Measurements from ENCODE around the gene DEPDC7.

DEPDC7 gene

DNA sequence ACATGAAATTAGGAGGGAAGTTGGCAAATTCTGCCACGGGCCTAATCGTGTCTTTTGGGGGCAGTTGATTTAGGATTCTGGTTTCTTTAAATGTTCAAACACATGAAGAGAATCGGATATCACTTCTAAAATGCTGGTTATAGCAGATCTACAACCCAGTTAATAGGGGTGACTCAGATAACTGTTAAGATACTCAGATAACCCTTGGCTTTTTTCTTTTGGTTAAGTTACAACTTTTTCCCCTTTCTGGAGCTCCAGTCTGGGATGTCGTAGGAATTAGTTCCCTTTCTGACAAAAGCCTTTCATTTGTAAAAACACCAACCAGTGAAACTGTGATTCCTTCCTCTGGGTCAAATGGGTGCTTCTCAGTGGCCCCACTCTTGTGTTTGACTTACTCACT lies 976 bp downstream of the DEPDC7 start:
- POLR2A ChIA-PET: interaction anchor here (0.6 to 3.2 kb wide), 7 partner anchors 8 to 123 kb away, joined by 3 to 47 read pairs (median 3); partner anchors contain the start of gene TCP11L1
- peak overlapping the region; percentile 81 for H3K4me3 ChIP-seq (ENCODE audit: low read depth, low read length)
- CTCF ChIA-PET: interaction anchor here (1.0 to 1.9 kb wide), 7 partner anchors 9 to 49 kb away, joined by 3 to 10 read pairs (median 3); partner anchors contain the start of gene TCP11L1
- H3K4me1 ChIP-seq (ENCODE audit: control insufficient read depth, insufficient read depth, low read length): no peaks in the 10 kb centered on the region
- no peaks in the 10 kb centered on the region for H3K9me3 ChIP-seq (ENCODE audit: control insufficient read depth, insufficient read depth, low read depth, low read length)
- no peaks in the 10 kb centered on the region for H3K36me3 ChIP-seq (ENCODE audit: control insufficient read depth in 2 of 2, insufficient read depth in 1 of 2, low read length in 2 of 2)
- no peak overlapping the region for H3K27ac ChIP-seq (ENCODE audit: extremely low read depth, low read depth, low read length)
- TF ChIP-seq ZNF585B (tag by site-specific recombination; IDR thresholded peaks at IDR 0.05) (no peak), GLI4 (tag by site-specific recombination; IDR thresholded peaks at IDR 0.05) (no peak), HOXD13 (CRISPR knock-in tag; IDR thresholded peaks at IDR 0.05; ENCODE audit: borderline replicate concordance) (no peak), ZNF521 (tag by site-specific recombination; IDR thresholded peaks at IDR 0.05) (no peak), ZNF610 (tag by site-specific recombination; IDR thresholded peaks at IDR 0.05; ENCODE audit: borderline replicate concordance) (no peak), ZBTB20 (tag by site-specific recombination; IDR thresholded peaks at IDR 0.05) (0 out of 2 replicates have a peak, but pooled peaks have one; percentile 1), PRDM1 (tag by site-specific recombination; IDR thresholded peaks at IDR 0.05) (0 out of 2 replicates have a peak, but pooled peaks have one; percentile 11), ZBTB48 (tag by site-specific recombination; IDR thresholded peaks at IDR 0.05) (no peak), ZSCAN23 (tag by site-specific recombination; IDR thresholded peaks at IDR 0.05) (no peak), YY1 (tag by site-specific recombination; IDR thresholded peaks at IDR 0.05) (no peak)
- TF ChIP-seq, protein P1, sequence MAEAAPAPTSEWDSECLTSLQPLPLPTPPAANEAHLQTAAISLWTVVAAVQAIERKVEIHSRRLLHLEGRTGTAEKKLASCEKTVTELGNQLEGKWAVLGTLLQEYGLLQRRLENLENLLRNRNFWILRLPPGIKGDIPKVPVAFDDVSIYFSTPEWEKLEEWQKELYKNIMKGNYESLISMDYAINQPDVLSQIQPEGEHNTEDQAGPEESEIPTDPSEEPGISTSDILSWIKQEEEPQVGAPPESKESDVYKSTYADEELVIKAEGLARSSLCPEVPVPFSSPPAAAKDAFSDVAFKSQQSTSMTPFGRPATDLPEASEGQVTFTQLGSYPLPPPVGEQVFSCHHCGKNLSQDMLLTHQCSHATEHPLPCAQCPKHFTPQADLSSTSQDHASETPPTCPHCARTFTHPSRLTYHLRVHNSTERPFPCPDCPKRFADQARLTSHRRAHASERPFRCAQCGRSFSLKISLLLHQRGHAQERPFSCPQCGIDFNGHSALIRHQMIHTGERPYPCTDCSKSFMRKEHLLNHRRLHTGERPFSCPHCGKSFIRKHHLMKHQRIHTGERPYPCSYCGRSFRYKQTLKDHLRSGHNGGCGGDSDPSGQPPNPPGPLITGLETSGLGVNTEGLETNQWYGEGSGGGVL (tag by site-specific recombination; IDR thresholded peaks at IDR 0.05): no peak
- TF ChIP-seq, protein P2, sequence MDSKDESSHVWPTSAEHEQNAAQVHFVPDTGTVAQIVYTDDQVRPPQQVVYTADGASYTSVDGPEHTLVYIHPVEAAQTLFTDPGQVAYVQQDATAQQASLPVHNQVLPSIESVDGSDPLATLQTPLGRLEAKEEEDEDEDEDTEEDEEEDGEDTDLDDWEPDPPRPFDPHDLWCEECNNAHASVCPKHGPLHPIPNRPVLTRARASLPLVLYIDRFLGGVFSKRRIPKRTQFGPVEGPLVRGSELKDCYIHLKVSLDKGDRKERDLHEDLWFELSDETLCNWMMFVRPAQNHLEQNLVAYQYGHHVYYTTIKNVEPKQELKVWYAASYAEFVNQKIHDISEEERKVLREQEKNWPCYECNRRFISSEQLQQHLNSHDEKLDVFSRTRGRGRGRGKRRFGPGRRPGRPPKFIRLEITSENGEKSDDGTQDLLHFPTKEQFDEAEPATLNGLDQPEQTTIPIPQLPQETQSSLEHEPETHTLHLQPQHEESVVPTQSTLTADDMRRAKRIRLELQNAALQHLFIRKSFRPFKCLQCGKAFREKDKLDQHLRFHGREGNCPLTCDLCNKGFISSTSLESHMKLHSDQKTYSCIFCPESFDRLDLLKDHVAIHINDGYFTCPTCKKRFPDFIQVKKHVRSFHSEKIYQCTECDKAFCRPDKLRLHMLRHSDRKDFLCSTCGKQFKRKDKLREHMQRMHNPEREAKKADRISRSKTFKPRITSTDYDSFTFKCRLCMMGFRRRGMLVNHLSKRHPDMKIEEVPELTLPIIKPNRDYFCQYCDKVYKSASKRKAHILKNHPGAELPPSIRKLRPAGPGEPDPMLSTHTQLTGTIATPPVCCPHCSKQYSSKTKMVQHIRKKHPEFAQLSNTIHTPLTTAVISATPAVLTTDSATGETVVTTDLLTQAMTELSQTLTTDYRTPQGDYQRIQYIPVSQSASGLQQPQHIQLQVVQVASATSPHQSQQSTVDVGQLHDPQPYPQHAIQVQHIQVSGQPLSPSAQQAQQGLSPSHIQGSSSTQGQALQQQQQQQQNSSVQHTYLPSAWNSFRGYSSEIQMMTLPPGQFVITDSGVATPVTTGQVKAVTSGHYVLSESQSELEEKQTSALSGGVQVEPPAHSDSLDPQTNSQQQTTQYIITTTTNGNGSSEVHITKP (tag by site-specific recombination; IDR thresholded peaks at IDR 0.05): peak; percentile 73

DNA sequence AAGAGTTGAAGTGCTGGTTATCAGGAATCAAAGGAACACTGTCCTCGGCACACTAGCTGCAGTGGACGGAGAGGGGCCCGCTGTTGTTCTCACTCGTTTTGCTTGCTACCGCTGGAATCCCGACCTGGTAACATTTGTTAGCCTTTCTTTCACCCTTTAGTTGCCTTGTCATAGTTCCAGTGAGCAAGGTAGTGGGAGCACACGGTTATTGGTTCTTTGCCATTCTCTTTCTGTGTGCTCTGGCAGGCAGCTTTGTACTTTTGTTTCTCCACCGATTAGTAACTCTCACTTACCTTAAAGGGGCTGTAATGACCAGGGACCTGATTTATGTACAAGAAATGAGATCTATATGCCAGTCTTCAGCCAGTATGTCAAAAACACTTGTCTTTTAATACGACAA lies 1.8 kb downstream of the DEPDC7 start:
- no peaks in the 10 kb centered on the region for H3K36me3 ChIP-seq (ENCODE audit: control insufficient read depth in 2 of 2, insufficient read depth in 1 of 2, low read length in 2 of 2)
- POLR2A ChIA-PET: interaction anchor here (3.2 kb wide), 1 partner anchor 22 kb away, joined by 47 read pairs; the partner anchor contains the start of gene TCP11L1
- no peak overlapping the region for H3K27ac ChIP-seq (ENCODE audit: extremely low read depth, low read depth, low read length)
- CTCF ChIA-PET: interaction anchor here (0.6 to 1.9 kb wide), 4 partner anchors 9 to 48 kb away, joined by 3 to 6 read pairs (median 4); partner anchors contain the start of gene TCP11L1
- H3K9me3 ChIP-seq (ENCODE audit: control insufficient read depth, insufficient read depth, low read depth, low read length): no peaks in the 10 kb centered on the region
- no peaks in the 10 kb centered on the region for H3K4me1 ChIP-seq (ENCODE audit: control insufficient read depth, insufficient read depth, low read length)
- H3K4me3 ChIP-seq (ENCODE audit: low read depth, low read length): no peak overlapping the region
- TF ChIP-seq PRDM1 (tag by site-specific recombination; IDR thresholded peaks at IDR 0.05) (peak; percentile 74), ZNF366 (tag by site-specific recombination; conservative IDR thresholded peaks at IDR 0.05) (no peak)

DNA sequence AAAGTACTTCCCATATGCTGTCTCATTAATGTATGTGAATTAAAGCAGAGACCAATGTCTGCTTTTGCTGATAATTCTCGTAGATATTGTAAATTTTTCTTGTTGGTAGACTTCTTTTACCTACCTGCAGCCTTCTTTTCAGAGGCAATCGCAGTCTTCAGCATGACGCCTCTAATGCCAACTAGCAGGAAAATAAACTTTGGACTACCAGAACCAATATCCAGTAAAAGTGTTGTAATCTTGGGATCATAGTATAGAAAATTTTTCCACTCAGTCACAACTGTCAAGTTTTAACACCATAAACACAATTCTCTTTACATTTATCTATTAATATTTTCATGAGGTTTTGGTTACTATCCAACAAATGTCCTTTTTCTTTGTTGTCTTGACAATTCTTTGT lies 2.3 kb downstream of the DEPDC7 start:
- TF ChIP-seq ZBTB8A (tag by site-specific recombination; IDR thresholded peaks at IDR 0.05) (no peak), ZNF555 (tag by site-specific recombination; conservative IDR thresholded peaks at IDR 0.05) (no peak), ZNF433 (tag by site-specific recombination; IDR thresholded peaks at IDR 0.05; ENCODE audit: low read depth) (no peak), ZNF24 (tag by site-specific recombination; IDR thresholded peaks at IDR 0.05) (no peak), ZNF10 (tag by site-specific recombination; IDR thresholded peaks at IDR 0.05) (no peak)
- TF ChIP-seq, protein P3, sequence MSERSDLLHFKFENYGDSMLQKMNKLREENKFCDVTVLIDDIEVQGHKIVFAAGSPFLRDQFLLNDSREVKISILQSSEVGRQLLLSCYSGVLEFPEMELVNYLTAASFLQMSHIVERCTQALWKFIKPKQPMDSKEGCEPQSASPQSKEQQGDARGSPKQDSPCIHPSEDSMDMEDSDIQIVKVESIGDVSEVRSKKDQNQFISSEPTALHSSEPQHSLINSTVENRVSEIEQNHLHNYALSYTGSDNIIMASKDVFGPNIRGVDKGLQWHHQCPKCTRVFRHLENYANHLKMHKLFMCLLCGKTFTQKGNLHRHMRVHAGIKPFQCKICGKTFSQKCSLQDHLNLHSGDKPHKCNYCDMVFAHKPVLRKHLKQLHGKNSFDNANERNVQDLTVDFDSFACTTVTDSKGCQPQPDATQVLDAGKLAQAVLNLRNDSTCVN (tag by site-specific recombination; optimal IDR thresholded peaks at IDR 0.05): no peak
- Histone ChIP-seq H3K9me3 (ENCODE audit: control insufficient read depth, insufficient read depth, low read depth, low read length) (no peaks in the 10 kb centered on the region), H3K27ac (ENCODE audit: extremely low read depth, low read depth, low read length) (no peak overlapping the region), H3K4me1 (ENCODE audit: control insufficient read depth, insufficient read depth, low read length) (no peaks in the 10 kb centered on the region), H3K4me3 (ENCODE audit: low read depth, low read length) (no peak overlapping the region), H3K36me3 (ENCODE audit: control insufficient read depth in 2 of 2, insufficient read depth in 1 of 2, low read length in 2 of 2) (no peaks in the 10 kb centered on the region)
- POLR2A ChIA-PET: interaction anchor here (3.2 kb wide), 1 partner anchor 21 kb away, joined by 47 read pairs; the partner anchor contains the start of gene TCP11L1
- CTCF ChIA-PET: interaction anchor here (1.3 to 1.9 kb wide), 2 partner anchors 21 to 44 kb away, joined by 3 to 6 read pairs; partner anchors contain the start of gene TCP11L1
